H1 (cell line): Measurements from ENCODE around the gene WNT2. TPM values are rescaled to one million over a fixed set of nuclear protein-coding genes. Genes with fewer than 3 reads are reported as not detected.

ENCODE experiments used
- CTCF ChIA-PET: fragments of 300-600 bp; sonication (Branson Sonifier 250); formaldehyde crosslinking; loops from one replicate; lab custom pipeline; 2021; ENCODE audit not compliant: partially characterized antibody; lab: Charles Lee
- POLR2A ChIA-PET: fragments of 300-600 bp; sonication (Branson Sonifier 250); formaldehyde crosslinking; loops from one replicate; lab custom pipeline; 2021; ENCODE audit warnings: inconsistent platforms; ENCODE audit not compliant: partially characterized antibody; lab: Charles Lee
- DNase-seq, 2 experiments: peaks; one replicate each; pipeline versions ENCODE4 v3.0.0 to v3.0.0-alpha.2; 2010 to 2022; ENCODE audit warnings: low spot score in 2 of 2, low read depth in 1 of 2, mixed read lengths in 1 of 2
- FAIRE-seq: peaks from 2 replicates; lab custom pipeline; 2011; peaks lifted over from hg19 to GRCh38; lab: Jason Lieb, UNC
- H2AFZ ChIP-seq: 2 replicates; pipeline ENCODE4 v1.8.1; 2012; ENCODE audit warnings: low read length, inconsistent platforms
- H2AK5ac ChIP-seq: 2 replicates; pipeline ENCODE4 v1.6.1; 2013; ENCODE audit warnings: low read depth, low read length
- H2BK120ac ChIP-seq: replicated peaks from 2 replicates; pipeline ENCODE3; 2013; ENCODE audit warnings: low read depth, low read length, inconsistent platforms
- H2BK12ac ChIP-seq: 2 replicates; pipeline ENCODE4 v1.6.1; 2013; ENCODE audit warnings: low read depth, low read length
- H2BK15ac ChIP-seq: 2 replicates; pipeline ENCODE4 v1.6.1; 2013; ENCODE audit warnings: low read length
- H2BK20ac ChIP-seq: 2 replicates; pipeline ENCODE4 v1.6.1; 2013; ENCODE audit warnings: low read length
- H2BK5ac ChIP-seq: 2 replicates; pipeline ENCODE4 v1.6.1; 2013; ENCODE audit warnings: low read depth, low read length
- H3K14ac ChIP-seq: 2 replicates; pipeline ENCODE4 v1.6.1; 2013; ENCODE audit warnings: inconsistent platforms; ENCODE audit not compliant: insufficient read length
- H3K18ac ChIP-seq: 2 replicates; pipeline ENCODE4 v1.6.1; 2013; ENCODE audit warnings: low read length; ENCODE audit errors: extremely low read depth
- H3K23ac ChIP-seq: 2 replicates; pipeline ENCODE4 v1.6.1; 2013; ENCODE audit warnings: inconsistent platforms; ENCODE audit not compliant: insufficient read length
- H3K23me2 ChIP-seq: 2 replicates; pipeline ENCODE4 v1.6.1; 2013; ENCODE audit warnings: low read depth, low read length
- H3K27ac ChIP-seq: 2 replicates; pipeline ENCODE4 v1.6.1; 2011; ENCODE audit warnings: low read depth, low read length, inconsistent platforms
- H3K27me3 ChIP-seq, 4 experiments: replicated peaks in 1 of 4; 1 replicate in 1 of 4; 2 replicates in 3 of 4; pipeline versions ENCODE4 v1.6.1 to v1.8.1; 2011 to 2013; ENCODE audit warnings: low read length in 3 of 4, mild to moderate bottlenecking in 3 of 4, inconsistent platforms in 2 of 4, mixed read lengths in 2 of 4, moderate library complexity in 1 of 4; ENCODE audit not compliant: control insufficient read depth in 3 of 4, insufficient read depth in 3 of 4; ENCODE audit errors: extremely low read depth in 1 of 4
- H3K36me3 ChIP-seq, 4 experiments: 2 replicates each; pipeline versions ENCODE4 v1.6.1 to v1.8.1; 2011 to 2013; ENCODE audit warnings: mild to moderate bottlenecking in 4 of 4, low read length in 3 of 4, moderate library complexity in 2 of 4, control low read depth in 1 of 4, inconsistent platforms in 1 of 4; ENCODE audit not compliant: insufficient read depth in 4 of 4, control insufficient read depth in 2 of 4
- H3K4ac ChIP-seq: replicated peaks from 2 replicates; pipeline ENCODE3; 2013; ENCODE audit warnings: low read length, low read depth, mixed read lengths, inconsistent platforms; ENCODE audit not compliant: insufficient read length
- H3K4me1 ChIP-seq, 4 experiments: replicated peaks in 1 of 4; 1 replicate in 1 of 4; 2 replicates in 3 of 4; pipeline versions ENCODE4 v1.6.1 to v1.8.1; 2011 to 2013; ENCODE audit warnings: low read length in 3 of 4, inconsistent platforms in 2 of 4, mixed read lengths in 1 of 4; ENCODE audit not compliant: insufficient read depth in 4 of 4, control insufficient read depth in 3 of 4
- H3K4me2 ChIP-seq, 2 experiments: 2 replicates each; pipeline versions ENCODE4 v1.6.1 to v1.8.1; 2011 to 2013; ENCODE audit warnings: low read depth in 2 of 2, low read length in 2 of 2, control low read depth in 1 of 2, inconsistent platforms in 1 of 2, mild to moderate bottlenecking in 1 of 2; ENCODE audit not compliant: insufficient read depth in 1 of 2
- H3K4me3 ChIP-seq, 4 experiments: fragments of 200-600, 300-600 bp in 1 of 4; sonication (generic), shearing (Covaris generic), sonication (Bioruptor Twin) in 1 of 4; 2 replicates each; pipeline versions ENCODE4 v1.5.1 to v1.8.1; 2011 to 2016; ENCODE audit warnings: low read length in 4 of 4, low read depth in 3 of 4, control low read depth in 2 of 4, inconsistent platforms in 2 of 4, mild to moderate bottlenecking in 2 of 4, mixed read lengths in 1 of 4, moderate library complexity in 1 of 4; ENCODE audit not compliant: insufficient read depth in 2 of 4; ENCODE audit errors: extremely low read depth in 1 of 4
- H3K56ac ChIP-seq: replicated peaks from 2 replicates; pipeline ENCODE3; 2013; ENCODE audit warnings: low read depth, mild to moderate bottlenecking, mixed read lengths, low read length, inconsistent platforms; ENCODE audit not compliant: insufficient read length
- H3K79me1 ChIP-seq: 2 replicates; pipeline ENCODE4 v1.6.1; 2013; ENCODE audit warnings: low read depth, low read length, control low read depth
- H3K79me2 ChIP-seq, 2 experiments: 2 replicates each; pipeline versions ENCODE4 v1.6.1 to v1.8.1; 2012 to 2013; ENCODE audit warnings: low read length in 2 of 2, mild to moderate bottlenecking in 2 of 2, inconsistent platforms in 1 of 2; ENCODE audit not compliant: insufficient read depth in 2 of 2, control insufficient read depth in 1 of 2
- H3K9ac ChIP-seq, 4 experiments: replicated peaks in 1 of 4; 1 replicate in 1 of 4; 2 replicates in 3 of 4; pipeline versions ENCODE4 v1.6.1 to v1.8.1; 2011 to 2013; ENCODE audit warnings: low read depth in 3 of 4, low read length in 3 of 4, control low read depth in 2 of 4, mild to moderate bottlenecking in 2 of 4, moderate library complexity in 2 of 4, inconsistent platforms in 1 of 4; ENCODE audit errors: extremely low read depth in 1 of 4
- H3K9me3 ChIP-seq, 2 experiments: 2 replicates each; pipeline versions ENCODE4 v1.6.1 to v1.8.1; 2012 to 2013; ENCODE audit warnings: mild to moderate bottlenecking in 2 of 2, moderate library complexity in 2 of 2, control low read depth in 1 of 2, inconsistent platforms in 1 of 2, low read depth in 1 of 2, low read length in 1 of 2, mixed read lengths in 1 of 2; ENCODE audit not compliant: insufficient read depth in 2 of 2
- H4K20me1 ChIP-seq, 2 experiments: replicated peaks in 1 of 2; 2 replicates each; pipeline versions ENCODE3 to v1.8.1; 2011 to 2013; ENCODE audit warnings: inconsistent platforms in 2 of 2, low read length in 2 of 2, mild to moderate bottlenecking in 1 of 2; ENCODE audit not compliant: insufficient read depth in 2 of 2, control insufficient read depth in 1 of 2
- H4K5ac ChIP-seq: 2 replicates; pipeline ENCODE4 v1.6.1; 2013; ENCODE audit warnings: low read length, low read depth, mixed read lengths, inconsistent platforms; ENCODE audit not compliant: insufficient read length
- H4K8ac ChIP-seq: 2 replicates; pipeline ENCODE4 v1.8.0; 2013; ENCODE audit warnings: mild to moderate bottlenecking, moderate library complexity, low read length, inconsistent platforms; ENCODE audit not compliant: insufficient read depth; ENCODE audit errors: extremely low read depth
- H4K91ac ChIP-seq: replicated peaks from 2 replicates; pipeline ENCODE3; 2013; ENCODE audit warnings: low read length, mixed read lengths, inconsistent platforms; ENCODE audit not compliant: insufficient read length
- ASH2L ChIP-seq: fragments of 200-600, 300-600 bp; sonication (generic); IDR thresholded peaks from one replicate; pipeline ENCODE4 v1.7.1; 2017; ENCODE audit warnings: low read length
- ATF2 ChIP-seq: IDR thresholded peaks from 2 replicates; pipeline ENCODE4 v1.6.1; 2012; ENCODE audit warnings: low read length, inconsistent platforms
- ATF3 ChIP-seq: IDR thresholded peaks from 2 replicates; pipeline ENCODE4 v1.6.1; 2011; ENCODE audit warnings: low read depth, mild to moderate bottlenecking, low read length; ENCODE audit not compliant: insufficient read depth
- EP300 ChIP-seq, 2 experiments: IDR thresholded peaks; 1 replicate in 1 of 2; 2 replicates in 1 of 2; pipeline ENCODE4 v1.6.1; 2011 to 2012; ENCODE audit warnings: low read depth in 2 of 2, low read length in 2 of 2, mild to moderate bottlenecking in 2 of 2, borderline replicate concordance in 1 of 2, inconsistent platforms in 1 of 2, moderate library complexity in 1 of 2
- GABPA ChIP-seq: IDR thresholded peaks from 2 replicates; pipeline ENCODE4 v1.6.1; 2011; ENCODE audit warnings: mild to moderate bottlenecking, low read length, moderate library complexity, borderline replicate concordance; ENCODE audit not compliant: insufficient read depth
- KDM1A ChIP-seq: fragments of 200-600, 300-600 bp; sonication (generic); IDR thresholded peaks from 2 replicates; pipeline ENCODE4 v1.7.1; 2016; ENCODE audit warnings: mild to moderate bottlenecking, low read length, borderline replicate concordance
- MAFK ChIP-seq: IDR thresholded peaks from 2 replicates; pipeline ENCODE4 v1.6.1; 2012; ENCODE audit warnings: low read depth, mild to moderate bottlenecking, improper control_type of control experiment, low read length
- MAX ChIP-seq: IDR thresholded peaks from 2 replicates; pipeline ENCODE4 v1.6.1; 2012; ENCODE audit warnings: inconsistent platforms
- POLR2AphosphoS5 ChIP-seq: IDR thresholded peaks from 2 replicates; pipeline ENCODE4 v1.6.1; 2011; ENCODE audit warnings: low read depth, low read length
- SIRT6 ChIP-seq: IDR thresholded peaks from one replicate; pipeline ENCODE4 v1.7.1; 2012; ENCODE audit warnings: low read length, inconsistent platforms
- SUZ12 ChIP-seq: fragments of 200-600 bp; sonication (generic); IDR thresholded peaks from 2 replicates; pipeline ENCODE4 v1.6.1; 2012; ENCODE audit warnings: mild to moderate bottlenecking, inconsistent platforms, low read length, moderate library complexity, mixed read lengths
- TCF12 ChIP-seq: IDR thresholded peaks from 2 replicates; pipeline ENCODE4 v1.6.1; 2011; ENCODE audit warnings: low read depth, mild to moderate bottlenecking, low read length
- WGBS, 2 experiments: shearing (Covaris generic) in 1 of 2; methylation state at CpG; one replicate each; pipeline versions ENCODE4 v1.1.6 to v1.1.7; 2013 to 2015; ENCODE audit warnings: low lambda C conversion rate in 2 of 2, mixed read lengths in 2 of 2, inconsistent platforms in 1 of 2, low coverage in 1 of 2, missing lambda C conversion rate in 1 of 2; ENCODE audit not compliant: insufficient replicate concordance in 2 of 2, insufficient coverage in 1 of 2, insufficient read length in 1 of 2; ENCODE audit errors: extremely low coverage in 1 of 2, missing lambda C conversion rate in 1 of 2; 5-methylcytosine and 5-hydroxymethylcytosine counted together
- polyA plus RNA-seq, 7 experiments: library from polyadenylated mRNA; depleted of rRNA in 3 of 7; stranded (reverse) in 5 of 7; unstranded in 2 of 7; fragments of >200 nt in 5 of 7; fragments of 200-250 nt in 2 of 7; gene quantifications; 1 replicate in 5 of 7; 2 replicates in 1 of 7; 4 replicates in 1 of 7; pipeline versions ENCODE4 v1.2.1 to v1.2.3, GENCODE V29; 2011 to 2013; ENCODE audit warnings: missing spikeins in 2 of 7, mixed read lengths in 2 of 7
- total RNA-seq: library from RNA; stranded (reverse); fragmentation: NEBNext Ultra II Directional; extraction: Animal tissue kit (Norgen Biotek cat#: 25700); gene quantifications from 2 replicates; pipeline ENCODE4 v1.2.1, GENCODE V29; 2021

Gene WNT2
- total and polyA plus RNA-seq, 2 of the 8 experiments (the other 6 are each of a cell fraction or from before 2014, with no cell fraction given) = not detected

GRCh38 chr7:117237646-117238045 is 85.2 kb downstream of the WNT2 start:
- Histone ChIP-seq H4K91ac (no peak overlapping the region), H3K79me1 (no peaks in the 10 kb centered on the region)
- 90% methylated on average over 5 of the region's 5 CpGs; no CpG with 5 or more reads in 1 of the 2 experiments for WGBS, 2 experiments

More at GRCh38 chr7:117237646-117238045, 85.2 kb downstream of the WNT2 start:
- H4K5ac ChIP-seq = no peak overlapping the region
- H3K79me2 ChIP-seq = no peaks in the 10 kb centered on the region
- H2BK120ac ChIP-seq = no peak overlapping the region
- DNase-seq = no peak
- H3K36me3 ChIP-seq = no peaks in the 10 kb centered on the region
- no peak overlapping the region for H3K56ac ChIP-seq
- no peak overlapping the region for H3K4me3 ChIP-seq
- FAIRE-seq = no peak
- TF ChIP-seq EP300 (IDR thresholded peaks at IDR 0.05; ENCODE audit: borderline replicate concordance in 1 of 2, low read depth in 2 of 2, low read length in 2 of 2) (no peak), KDM1A (no peak), ATF2 (no peak), GABPA (no peak), ASH2L (no peak), ATF3 (no peak), POLR2AphosphoS5 (no peak), SIRT6 (no peak), MAFK (no peak), SUZ12 (no peak), TCF12 (no peak), MAX (no peak)
- H3K9ac ChIP-seq = no peak overlapping the region
- no peak overlapping the region for H3K4me2 ChIP-seq
- no peaks in the 10 kb centered on the region; a peak in 1 of 4 replicates for H3K9me3 ChIP-seq
- H2BK20ac ChIP-seq = no peak overlapping the region
- H3K4ac ChIP-seq = no peak overlapping the region
- CTCF ChIA-PET = interaction anchor here (1.0 kb wide), 1 partner anchor 25 kb away, joined by 4 read pairs; no protein-coding TSS in a partner anchor
- H4K20me1 ChIP-seq = no peaks in the 10 kb centered on the region
- H3K14ac ChIP-seq = no peak overlapping the region
- H4K8ac ChIP-seq = no peak overlapping the region
- H3K4me1 ChIP-seq = no peaks in the 10 kb centered on the region
- no peak overlapping the region for H2BK5ac ChIP-seq
- H2AK5ac ChIP-seq = no peak overlapping the region
- no peak overlapping the region for H2BK12ac ChIP-seq
- H3K27ac ChIP-seq = no peak overlapping the region
- no peak overlapping the region for H3K18ac ChIP-seq
- H3K23ac ChIP-seq = no peak overlapping the region
- no peaks in the 10 kb centered on the region for H3K27me3 ChIP-seq
- no peak overlapping the region for H2AFZ ChIP-seq
- no peak overlapping the region for H2BK15ac ChIP-seq
- POLR2A ChIA-PET = no interaction called here
- H3K23me2 ChIP-seq = no peaks in the 10 kb centered on the region
